Hepatocyte (in vitro differentiated cells): ENCODE data around the gene DAZ3. TPM values are rescaled to one million over a fixed set of nuclear protein-coding genes. Genes with fewer than 3 reads are reported as not detected.
"Not testable (repeated sequence)": the region's sequence is repeated elsewhere in the genome, so short reads cannot be mapped to it uniquely, and the experiment has no call there.

Source experiments
- DNase-seq: peaks from one replicate; pipeline ENCODE4 v3.0.0-alpha.2; 2016; ENCODE audit warnings: low spot score
- H2AFZ ChIP-seq: fragments of 200-600 bp; sonication (generic); 2 replicates; pipeline ENCODE4 v1.6.0; 2016; ENCODE audit warnings: antibody characterized with exemption, mild to moderate bottlenecking
- H3K27ac ChIP-seq: fragments of 200-600 bp; sonication (generic); 2 replicates; pipeline ENCODE4 v1.5.1; 2016; ENCODE audit warnings: mild to moderate bottlenecking
- H3K27me3 ChIP-seq: fragments of 200-600 bp; sonication (generic); 2 replicates; pipeline ENCODE4 v1.6.1; 2016
- H3K36me3 ChIP-seq: fragments of 200-600 bp; sonication (generic); replicated peaks from 2 replicates; pipeline ENCODE4 v1.5.1; 2016; ENCODE audit warnings: low read depth; ENCODE audit not compliant: insufficient read depth
- H3K4me1 ChIP-seq: fragments of 200-600 bp; sonication (generic); 2 replicates; pipeline ENCODE4 v1.5.1; 2016; ENCODE audit warnings: mild to moderate bottlenecking, moderate library complexity; ENCODE audit not compliant: insufficient read depth
- H3K4me2 ChIP-seq: fragments of 200-600 bp; sonication (generic); 2 replicates; pipeline ENCODE4 v1.6.0; 2016
- H3K4me3 ChIP-seq: fragments of 200-600 bp; sonication (generic); 2 replicates; pipeline ENCODE4 v1.5.1; 2016; ENCODE audit warnings: mild to moderate bottlenecking
- H3K79me2 ChIP-seq: fragments of 200-600 bp; sonication (generic); 2 replicates; pipeline ENCODE4 v1.6.0; 2017; ENCODE audit warnings: mild to moderate bottlenecking
- H3K9me2 ChIP-seq: fragments of 200-600 bp; sonication (generic); replicated peaks from 2 replicates; pipeline ENCODE4 v1.6.0; 2017; ENCODE audit warnings: mild to moderate bottlenecking; ENCODE audit not compliant: insufficient read depth
- H3K9me3 ChIP-seq: fragments of 200-600 bp; sonication (generic); 2 replicates; pipeline ENCODE4 v1.5.1; 2016; ENCODE audit warnings: low read depth, mild to moderate bottlenecking
- H4K20me1 ChIP-seq: fragments of 200-600 bp; sonication (generic); 2 replicates; pipeline ENCODE4 v1.6.0; 2016; ENCODE audit warnings: mild to moderate bottlenecking; ENCODE audit not compliant: insufficient read depth, poor library complexity, severe bottlenecking
- WGBS: methylation state at CpG from one replicate; pipeline ENCODE4 v1.1.6; 2016; ENCODE audit warnings: low lambda C conversion rate; ENCODE audit errors: missing lambda C conversion rate; 5-methylcytosine and 5-hydroxymethylcytosine counted together
- polyA plus RNA-seq: library from polyadenylated mRNA; unstranded; fragments of >200 nt; fragmentation: Nextera tagmentation; extraction: Ambion mirVana; gene quantifications from 2 replicates; pipeline ENCODE4 v1.2.1, GENCODE V29; 2016
- total RNA-seq: library from RNA; depleted of rRNA; stranded (reverse); fragments of >200 nt; gene quantifications from 2 replicates; pipeline ENCODE4 v1.2.3, GENCODE V29; 2014

DAZ3 gene, protein sequence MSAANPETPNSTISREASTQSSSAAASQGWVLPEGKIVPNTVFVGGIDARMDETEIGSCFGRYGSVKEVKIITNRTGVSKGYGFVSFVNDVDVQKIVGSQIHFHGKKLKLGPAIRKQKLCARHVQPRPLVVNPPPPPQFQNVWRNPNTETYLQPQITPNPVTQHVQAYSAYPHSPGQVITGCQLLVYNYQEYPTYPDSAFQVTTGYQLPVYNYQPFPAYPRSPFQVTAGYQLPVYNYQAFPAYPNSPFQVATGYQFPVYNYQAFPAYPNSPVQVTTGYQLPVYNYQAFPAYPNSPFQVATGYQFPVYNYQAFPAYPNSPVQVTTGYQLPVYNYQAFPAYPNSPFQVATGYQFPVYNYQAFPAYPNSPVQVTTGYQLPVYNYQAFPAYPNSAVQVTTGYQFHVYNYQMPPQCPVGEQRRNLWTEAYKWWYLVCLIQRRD
- total RNA-seq (not detected in 2 replicates), polyA plus RNA-seq (not detected in 2 replicates)

DNA sequence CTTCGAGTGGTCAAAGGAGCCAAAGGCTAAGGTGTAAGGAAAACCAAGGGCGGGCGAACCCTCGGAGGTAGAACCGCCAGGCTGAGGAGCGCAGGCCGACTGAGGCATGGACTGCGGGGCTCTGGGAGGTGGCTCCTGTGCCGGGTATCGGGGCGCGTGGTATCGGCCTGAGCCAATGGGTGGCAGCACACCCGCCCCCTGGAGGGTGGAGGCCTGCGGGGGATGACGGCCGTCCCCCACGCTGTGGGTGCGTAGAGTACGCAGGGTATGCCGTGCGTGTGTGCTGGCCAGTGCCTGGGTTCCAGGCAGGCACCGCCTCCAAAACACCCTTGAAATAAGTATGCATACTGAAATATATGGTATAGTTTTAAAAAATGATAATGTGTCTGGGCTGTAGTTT, at the start of gene DAZ3:
DAZ3 (minus strand) TSS at position 101 of the 400 bp plus-strand sequence. CDS start 208 bp downstream, outside the sequence.
- not testable (repeated sequence) for H3K9me2 ChIP-seq, H2AFZ ChIP-seq, H3K36me3 ChIP-seq, H3K4me1 ChIP-seq, H3K9me3 ChIP-seq, DNase-seq, H3K27ac ChIP-seq, H3K4me3 ChIP-seq, H4K20me1 ChIP-seq, H3K27me3 ChIP-seq, H3K4me2 ChIP-seq, H3K79me2 ChIP-seq
- no CpG with 5 or more reads among the region's 23 CpGs for WGBS

DNA sequence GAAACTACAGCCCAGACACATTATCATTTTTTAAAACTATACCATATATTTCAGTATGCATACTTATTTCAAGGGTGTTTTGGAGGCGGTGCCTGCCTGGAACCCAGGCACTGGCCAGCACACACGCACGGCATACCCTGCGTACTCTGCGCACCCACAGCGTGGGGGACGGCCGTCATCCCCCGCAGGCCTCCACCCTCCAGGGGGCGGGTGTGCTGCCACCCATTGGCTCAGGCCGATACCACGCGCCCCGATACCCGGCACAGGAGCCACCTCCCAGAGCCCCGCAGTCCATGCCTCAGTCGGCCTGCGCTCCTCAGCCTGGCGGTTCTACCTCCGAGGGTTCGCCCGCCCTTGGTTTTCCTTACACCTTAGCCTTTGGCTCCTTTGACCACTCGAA, 20.4 kb upstream of the DAZ3 start, which contains the start of gene DAZ4:
DAZ4 (plus strand) TSS at position 301 of the 400 bp plus-strand sequence. CDS start 208 bp downstream, outside the sequence.
- not testable (repeated sequence) for H3K9me2 ChIP-seq, H3K27me3 ChIP-seq, H3K4me2 ChIP-seq, DNase-seq, H2AFZ ChIP-seq, H4K20me1 ChIP-seq, H3K4me3 ChIP-seq, H3K36me3 ChIP-seq, H3K79me2 ChIP-seq, H3K4me1 ChIP-seq, H3K9me3 ChIP-seq, H3K27ac ChIP-seq
- WGBS = no CpG with 5 or more reads among the region's 23 CpGs

DNA sequence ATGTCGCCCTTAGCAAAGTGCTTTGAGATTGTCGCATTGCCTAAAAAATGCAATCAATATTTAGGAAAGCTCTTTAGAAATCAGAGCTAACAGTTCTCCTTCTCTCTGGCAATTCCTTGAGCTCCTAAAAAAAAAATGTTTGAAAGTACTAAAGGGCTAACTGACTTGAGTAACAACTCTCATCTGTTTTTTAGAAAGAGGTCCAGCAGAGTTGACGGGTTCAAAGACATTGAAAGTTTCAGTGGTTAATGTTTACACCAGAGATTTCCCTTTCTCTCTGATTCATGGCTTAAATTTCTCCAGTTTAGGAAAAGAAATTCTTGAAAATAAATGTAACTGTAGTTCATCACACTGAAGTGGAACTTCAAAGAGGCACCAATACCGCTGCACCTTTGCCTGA, 11.9 kb upstream of the DAZ3 start:
- not testable (repeated sequence) for H3K9me2 ChIP-seq, H3K36me3 ChIP-seq, H3K79me2 ChIP-seq, DNase-seq, H3K4me1 ChIP-seq, H3K4me3 ChIP-seq, H4K20me1 ChIP-seq, H3K4me2 ChIP-seq, H2AFZ ChIP-seq, H3K9me3 ChIP-seq, H3K27me3 ChIP-seq, H3K27ac ChIP-seq
- no CpG with 5 or more reads among the region's 4 CpGs for WGBS

DNA sequence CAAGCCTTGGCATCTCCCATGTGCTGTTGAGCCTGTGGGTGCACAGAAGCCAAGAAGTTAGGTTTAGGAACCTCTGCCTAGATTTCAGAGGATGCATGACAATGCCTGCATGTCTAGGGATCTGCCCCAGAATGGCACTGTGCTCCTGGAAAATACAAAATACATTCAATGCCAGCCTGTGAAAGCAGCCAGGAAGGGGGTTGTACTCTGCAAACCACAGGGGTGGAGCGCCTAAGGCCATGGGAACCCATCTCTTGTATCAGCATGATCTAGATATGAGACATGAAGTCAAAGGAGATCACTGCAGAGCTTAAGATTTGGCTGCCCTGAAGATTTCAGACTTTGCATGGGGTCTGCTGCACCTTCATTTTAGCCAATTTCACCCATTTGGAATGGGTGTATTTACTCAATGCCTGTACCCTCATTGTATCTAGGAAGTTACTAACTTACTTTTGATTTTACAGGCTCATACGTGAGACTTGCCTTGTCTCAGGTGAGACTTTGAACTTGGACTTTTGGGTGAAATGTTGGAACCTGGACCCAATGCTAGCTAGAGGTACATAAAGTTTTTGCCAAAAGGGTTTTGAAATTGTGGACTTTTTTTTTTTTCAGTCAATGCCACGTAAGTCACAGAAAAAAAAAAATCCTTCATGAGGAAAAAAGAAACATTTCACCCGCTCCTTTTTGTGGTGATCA, 11.1 kb upstream of the DAZ3 start:
- H3K4me3 ChIP-seq, H2AFZ ChIP-seq, H3K27me3 ChIP-seq, H4K20me1 ChIP-seq, H3K9me3 ChIP-seq, H3K4me1 ChIP-seq, H3K27ac ChIP-seq, H3K36me3 ChIP-seq, DNase-seq, H3K9me2 ChIP-seq, H3K4me2 ChIP-seq, H3K79me2 ChIP-seq: not testable (repeated sequence)
- WGBS = no CpG with 5 or more reads among the region's 4 CpGs

DNA sequence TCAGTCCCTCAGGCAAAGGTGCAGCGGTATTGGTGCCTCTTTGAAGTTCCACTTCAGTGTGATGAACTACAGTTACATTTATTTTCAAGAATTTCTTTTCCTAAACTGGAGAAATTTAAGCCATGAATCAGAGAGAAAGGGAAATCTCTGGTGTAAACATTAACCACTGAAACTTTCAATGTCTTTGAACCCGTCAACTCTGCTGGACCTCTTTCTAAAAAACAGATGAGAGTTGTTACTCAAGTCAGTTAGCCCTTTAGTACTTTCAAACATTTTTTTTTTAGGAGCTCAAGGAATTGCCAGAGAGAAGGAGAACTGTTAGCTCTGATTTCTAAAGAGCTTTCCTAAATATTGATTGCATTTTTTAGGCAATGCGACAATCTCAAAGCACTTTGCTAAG, 8.6 kb upstream of the DAZ3 start:
- H4K20me1 ChIP-seq, H3K27ac ChIP-seq, H3K9me2 ChIP-seq, H3K27me3 ChIP-seq, H3K4me1 ChIP-seq, H3K4me3 ChIP-seq, H2AFZ ChIP-seq, H3K4me2 ChIP-seq, H3K9me3 ChIP-seq, H3K36me3 ChIP-seq, H3K79me2 ChIP-seq, DNase-seq: not testable (repeated sequence)
- no CpG with 5 or more reads among the region's 3 CpGs for WGBS

Other genes with a start within 250 kb of the DAZ3 start
- gene BPY2B, start 195.4 kb downstream of the DAZ3 start, total RNA-seq = not detected in 2 replicates
- not detected in 2 replicates for gene BPY2B, start 195.4 kb downstream of the DAZ3 start, polyA plus RNA-seq
- not detected in 2 replicates for gene DAZ4, start 20.5 kb upstream of the DAZ3 start, total RNA-seq
- not detected in 2 replicates for gene DAZ4, start 20.5 kb upstream of the DAZ3 start, polyA plus RNA-seq
- gene BPY2C, start 238.7 kb upstream of the DAZ3 start, total RNA-seq = not detected in 2 replicates
- gene BPY2C, start 238.7 kb upstream of the DAZ3 start, polyA plus RNA-seq = not detected in 2 replicates